GM18873 (cell line): ENCODE data around the gene C20orf96.
"Not testable (repeated sequence)": the region's sequence is repeated elsewhere in the genome, so short reads cannot be mapped to it uniquely, and the experiment has no call there.

Experiments used
- ATAC-seq: cut with Tn5 transposase; IDR thresholded peaks from one replicate; pipeline ENCODE4 v1.9.1; 2021; ENCODE audit warnings: mild to moderate bottlenecking, moderate library complexity, moderate number of reproducible peaks; ENCODE audit not compliant: unreplicated experiment, low FRiP score

The C20orf96 gene, protein sequence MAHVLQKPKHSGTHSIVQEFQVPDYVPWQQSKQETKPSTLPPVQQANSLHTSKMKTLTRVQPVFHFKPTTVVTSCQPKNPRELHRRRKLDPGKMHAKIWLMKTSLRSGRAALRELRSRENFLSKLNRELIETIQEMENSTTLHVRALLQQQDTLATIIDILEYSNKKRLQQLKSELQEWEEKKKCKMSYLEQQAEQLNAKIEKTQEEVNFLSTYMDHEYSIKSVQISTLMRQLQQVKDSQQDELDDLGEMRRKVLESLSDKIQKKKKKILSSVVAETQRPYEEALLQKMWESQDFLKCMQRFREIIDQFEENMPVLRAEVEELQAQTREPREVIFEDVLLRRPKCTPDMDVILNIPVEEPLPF

GRCh38 chr20:290084-290831 lies at the start of gene C20orf96:
Gene C20orf96 (minus strand): TSS chr20:290750. CDS start chr20:290610, 140 bp downstream.
- ATAC-seq = peak; percentile 43

- not testable (repeated sequence) for ATAC-seq
These were observed 45.5 kb upstream of the C20orf96 start for GRCh38 chr20:336040-336439.

- no peak for ATAC-seq
These were observed 44.0 kb upstream of the C20orf96 start for GRCh38 chr20:334578-334977.

DNA sequence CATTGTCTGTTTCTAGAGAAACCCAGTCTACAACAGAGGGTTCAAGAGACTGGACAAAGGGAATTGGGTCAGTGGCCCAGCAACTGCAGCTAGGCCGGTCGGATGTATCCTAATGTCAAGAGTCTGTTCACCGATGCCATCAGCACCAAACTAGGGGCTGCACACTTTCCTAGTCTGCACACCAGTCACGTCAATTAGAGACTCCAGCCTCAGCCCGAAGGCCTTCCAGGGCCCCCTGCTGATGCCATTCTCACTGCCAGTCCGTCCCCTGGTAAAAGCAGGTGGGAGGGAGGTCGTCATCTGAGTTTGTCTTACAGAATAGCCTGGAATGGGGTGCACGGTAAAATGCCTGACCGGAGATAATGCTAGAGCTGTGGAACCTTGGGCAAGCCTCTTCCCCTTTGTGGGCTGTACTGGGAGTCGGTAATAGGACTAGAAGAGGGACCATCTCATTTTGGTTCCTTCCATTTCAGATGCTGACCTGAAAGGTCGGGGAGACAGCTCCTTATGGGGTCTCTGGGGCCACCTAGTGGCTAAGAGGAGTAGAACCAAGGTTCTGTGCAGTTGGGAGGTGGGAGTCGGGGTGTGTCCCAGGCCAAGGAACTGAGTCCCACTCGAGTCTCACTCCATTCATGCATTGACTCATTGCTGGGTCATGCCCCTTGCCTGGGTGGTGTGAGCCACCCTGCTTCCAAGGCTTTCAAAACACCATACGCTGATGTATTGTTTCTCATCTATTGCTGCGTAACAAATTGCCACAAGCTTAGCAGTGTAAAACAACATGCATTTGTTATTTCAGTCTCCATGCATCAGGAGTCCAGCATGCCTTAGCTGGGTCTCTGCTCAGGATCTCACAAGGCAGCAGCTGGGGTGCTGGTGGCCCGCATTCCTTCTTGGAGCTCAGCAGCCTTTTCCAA lies 39.9 kb upstream of the C20orf96 start:
- peak; percentile 39 for ATAC-seq

GRCh38 chr20:329851-330232 lies 39.3 kb upstream of the C20orf96 start:
- no peak for ATAC-seq

DNA sequence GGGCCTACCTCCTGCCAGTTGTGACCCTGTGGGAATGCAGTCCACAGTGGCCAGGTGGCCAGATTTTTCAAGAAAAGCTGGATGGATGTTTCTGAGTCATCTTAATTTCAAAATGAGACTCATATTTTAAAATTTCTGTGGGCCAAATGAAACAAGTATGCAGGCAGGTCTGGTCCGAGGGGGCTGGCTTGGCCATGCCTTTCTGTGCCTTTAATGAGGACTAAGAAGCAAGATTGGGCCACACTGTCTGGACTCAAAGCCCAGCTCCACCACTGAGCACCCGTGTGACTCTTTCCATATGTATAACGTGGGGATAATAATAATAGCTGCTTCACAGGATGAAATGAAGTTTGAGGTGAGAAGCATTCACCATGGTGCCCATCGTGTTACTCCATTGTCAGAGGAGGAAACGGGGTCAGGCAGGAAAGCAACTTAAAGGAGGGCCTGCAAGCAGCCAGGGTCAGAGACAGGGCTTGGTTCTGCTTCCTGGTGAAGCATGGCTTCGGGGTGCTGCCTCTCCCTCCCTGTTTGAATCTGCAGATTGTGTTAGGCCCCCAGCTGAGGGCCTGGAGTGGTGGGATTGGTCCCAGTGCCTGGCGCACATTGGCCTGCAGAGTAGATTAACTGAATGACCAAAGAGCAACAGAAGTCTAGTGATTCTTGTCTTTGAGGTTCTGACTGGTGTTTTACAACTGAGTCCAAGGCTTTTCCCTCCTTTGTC lies 38.6 kb upstream of the C20orf96 start:
- ATAC-seq = no peak

DNA sequence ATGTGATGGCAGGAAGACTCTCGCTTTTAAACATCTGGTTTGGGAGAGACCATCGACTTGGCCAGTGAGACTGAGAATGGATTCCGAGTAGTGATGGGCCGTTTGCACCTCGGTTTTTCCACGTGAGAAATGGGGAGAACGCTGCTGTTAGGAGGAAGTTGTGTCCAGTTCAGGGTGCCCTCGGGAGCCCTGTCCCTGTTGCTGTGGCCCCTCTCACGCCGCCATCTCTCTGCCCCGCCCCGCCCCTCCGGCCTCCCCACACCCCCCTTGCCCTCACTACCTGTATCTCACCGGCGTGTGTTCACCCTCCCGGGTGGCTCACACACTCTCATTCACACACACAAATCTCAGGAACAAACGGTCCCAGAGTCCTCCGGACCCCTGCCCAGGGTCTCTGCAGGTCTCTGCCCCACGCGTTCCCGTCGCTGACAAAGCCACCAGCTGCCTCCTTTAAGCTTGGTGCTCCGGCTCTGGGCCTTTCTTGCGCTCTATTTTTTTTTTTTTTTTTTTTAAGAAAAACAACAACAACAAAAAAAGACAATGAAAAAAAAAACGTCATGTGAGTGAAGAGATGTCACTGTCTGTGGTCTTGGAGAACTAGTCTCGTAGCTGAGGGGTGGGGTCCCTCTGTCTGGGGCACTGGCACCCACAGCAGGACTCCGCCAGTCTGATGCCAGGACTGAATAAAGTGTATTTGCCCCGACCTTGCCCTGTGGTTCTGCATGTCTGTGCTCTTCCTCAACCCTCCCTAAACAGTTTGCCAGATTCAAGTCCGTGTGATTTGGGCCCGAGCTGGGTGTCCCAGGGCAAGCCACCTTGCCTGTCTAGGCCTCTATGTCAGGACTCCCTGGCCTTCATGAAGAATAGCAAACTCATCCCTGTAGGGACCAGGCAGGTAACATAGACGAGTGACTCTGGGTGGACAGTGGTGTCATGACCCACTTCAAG lies 37.8 kb upstream of the C20orf96 start:
- ATAC-seq = no peak

- no peak for ATAC-seq
These were observed 36.9 kb upstream of the C20orf96 start for GRCh38 chr20:327186-328026.

DNA sequence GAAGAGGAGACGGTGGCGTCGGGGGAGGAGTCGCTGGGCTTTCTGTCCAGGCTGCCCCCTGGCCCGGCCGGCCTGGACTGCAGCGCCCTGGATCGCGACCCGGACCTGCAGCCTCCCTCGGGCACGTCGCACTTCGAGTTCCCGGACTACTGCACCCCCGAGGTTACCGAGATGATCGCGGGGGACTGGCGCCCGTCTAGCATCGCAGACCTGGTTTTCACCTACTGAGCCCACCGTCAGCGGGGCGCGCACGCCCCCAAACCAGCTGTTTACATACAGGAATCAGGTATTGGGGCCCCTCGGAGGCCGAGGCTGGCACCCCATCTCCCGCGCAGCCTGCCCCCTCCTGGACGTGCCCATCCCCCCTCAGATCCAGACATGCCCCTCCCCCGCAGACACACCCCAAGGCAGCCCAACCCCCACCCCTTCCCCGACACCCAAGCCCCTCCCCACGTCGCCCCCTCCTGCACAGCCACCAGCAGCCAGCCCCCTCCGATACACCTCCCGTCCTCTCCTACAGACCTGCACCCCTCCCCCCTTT lies 36.2 kb upstream of the C20orf96 start:
- ATAC-seq = no peak

- no peak for ATAC-seq
These were observed 35.5 kb upstream of the C20orf96 start for GRCh38 chr20:325889-326644.

- peak; percentile 67 for ATAC-seq
These were observed 34.7 kb upstream of the C20orf96 start, which contains the start of gene SOX12 for GRCh38 chr20:325045-325888. Gene SOX12 (plus strand): TSS chr20:325552. CDS start chr20:325925, 373 bp downstream.

DNA sequence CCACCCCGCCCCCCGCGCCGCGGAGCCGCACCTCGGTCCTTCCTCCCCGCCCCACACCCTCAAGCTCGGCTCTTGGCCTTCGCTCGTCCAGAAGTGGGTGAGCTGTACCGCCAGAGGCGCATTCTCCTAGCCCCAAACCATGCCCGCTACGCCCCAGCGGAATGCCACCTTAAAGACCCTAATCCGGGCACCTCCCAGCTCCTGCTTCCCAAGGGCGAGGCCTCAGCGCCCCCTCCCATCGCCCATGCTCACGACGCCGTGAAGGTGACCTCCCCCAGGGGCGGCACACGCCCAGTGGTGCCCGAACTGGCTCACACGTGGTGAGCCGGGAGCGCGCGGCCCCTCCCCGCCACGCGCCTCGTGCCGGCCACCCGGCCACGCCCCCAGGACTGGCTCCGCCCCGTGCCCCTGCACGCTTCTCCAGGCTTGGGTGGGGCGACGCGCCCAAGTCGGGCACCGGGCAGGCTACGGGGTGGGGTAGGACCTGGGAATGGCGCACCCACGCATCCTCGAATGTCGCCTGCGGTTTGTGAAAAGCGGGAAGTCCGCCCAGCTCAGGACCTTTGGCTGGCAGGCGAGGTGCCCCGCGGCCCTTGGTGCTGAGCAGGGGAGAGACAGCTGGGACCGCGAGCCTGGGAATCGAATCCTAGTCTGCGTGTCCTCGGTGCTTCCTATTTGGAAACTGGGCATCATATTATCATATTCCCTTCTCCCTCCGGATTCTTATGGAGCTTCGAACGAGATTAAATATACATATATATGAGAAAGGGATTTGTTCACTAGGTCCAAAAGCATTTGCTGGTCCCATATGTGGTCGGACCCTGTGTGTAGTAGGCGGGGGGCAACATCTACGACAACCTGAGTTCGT lies 33.9 kb upstream of the C20orf96 start:
- peak; percentile 42 for ATAC-seq

GRCh38 chr20:316316-317068 lies 25.9 kb upstream of the C20orf96 start:
- no peak for ATAC-seq

DNA sequence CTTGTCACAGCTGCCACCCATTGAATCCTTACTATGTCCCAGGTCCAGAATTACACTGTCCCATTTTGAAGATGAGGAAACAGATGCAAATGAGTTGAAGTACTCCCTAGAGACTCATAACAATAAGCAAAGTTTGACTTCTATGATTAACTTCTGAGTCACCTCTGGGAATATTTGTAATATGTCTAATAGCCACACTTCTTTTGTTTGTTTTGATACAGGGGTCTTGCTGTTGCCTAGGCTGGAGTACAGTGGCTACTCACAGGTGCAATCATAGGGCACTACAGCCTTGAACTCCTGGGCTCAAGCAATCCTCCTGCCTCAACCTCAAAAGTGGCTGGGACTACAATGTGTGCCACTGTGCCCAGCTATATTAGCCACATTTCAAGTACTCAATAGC lies 23.4 kb upstream of the C20orf96 start:
- no peak for ATAC-seq

GRCh38 chr20:313402-313801 lies 22.9 kb upstream of the C20orf96 start:
- ATAC-seq = no peak
